HEK293 (cell line): Measurements from ENCODE around the gene CDH23.

Source experiments
- CTCF ChIP-seq: fragments of 450-650 bp; formaldehyde crosslinking; IDR thresholded peaks from 2 replicates; pipeline ENCODE4 v1.5.1; 2016; ENCODE audit warnings: missing biosample characterization, missing genetic modification characterization
- ZFP69B ChIP-seq: fragments of 450-650 bp; formaldehyde crosslinking; IDR thresholded peaks from 2 replicates; pipeline ENCODE4 v1.5.1; 2016; ENCODE audit warnings: missing biosample characterization, missing genetic modification characterization

- TF ChIP-seq CTCF (tag by site-specific recombination), result no peak
- TF ChIP-seq ZFP69B (tag by site-specific recombination), result no peak
These were observed 131.9 kb downstream of the CDH23 start for GRCh38 chr10:71528371-71529206.
